HUES6 (cell line): Measurements from ENCODE around the gene DDX25.

Source experiments
- H3K27ac ChIP-seq: 2 replicates; pipeline ENCODE4 v1.7.0; 2013; ENCODE audit warnings: low read depth, mild to moderate bottlenecking, low read length, inconsistent platforms
- H3K27me3 ChIP-seq: 2 replicates; pipeline ENCODE4 v1.6.1; 2013; ENCODE audit warnings: low read length; ENCODE audit not compliant: control insufficient read depth, insufficient read depth
- H3K36me3 ChIP-seq: 2 replicates; pipeline ENCODE4 v1.6.1; 2013; ENCODE audit warnings: low read length; ENCODE audit not compliant: control insufficient read depth, insufficient read depth
- H3K4me1 ChIP-seq: 2 replicates; pipeline ENCODE4 v1.6.1; 2013; ENCODE audit warnings: low read length; ENCODE audit not compliant: control insufficient read depth, insufficient read depth
- H3K4me3 ChIP-seq: 2 replicates; pipeline ENCODE4 v1.5.1; 2013; ENCODE audit warnings: low read depth, low read length
- H3K9ac ChIP-seq: one replicate; pipeline ENCODE4 v1.6.1; 2013; ENCODE audit warnings: mild to moderate bottlenecking, low read length
- H3K9me3 ChIP-seq: 2 replicates; pipeline ENCODE4 v1.6.1; 2013; ENCODE audit warnings: low read depth, low read length; ENCODE audit not compliant: control insufficient read depth, insufficient read depth

The DDX25 gene

DNA sequence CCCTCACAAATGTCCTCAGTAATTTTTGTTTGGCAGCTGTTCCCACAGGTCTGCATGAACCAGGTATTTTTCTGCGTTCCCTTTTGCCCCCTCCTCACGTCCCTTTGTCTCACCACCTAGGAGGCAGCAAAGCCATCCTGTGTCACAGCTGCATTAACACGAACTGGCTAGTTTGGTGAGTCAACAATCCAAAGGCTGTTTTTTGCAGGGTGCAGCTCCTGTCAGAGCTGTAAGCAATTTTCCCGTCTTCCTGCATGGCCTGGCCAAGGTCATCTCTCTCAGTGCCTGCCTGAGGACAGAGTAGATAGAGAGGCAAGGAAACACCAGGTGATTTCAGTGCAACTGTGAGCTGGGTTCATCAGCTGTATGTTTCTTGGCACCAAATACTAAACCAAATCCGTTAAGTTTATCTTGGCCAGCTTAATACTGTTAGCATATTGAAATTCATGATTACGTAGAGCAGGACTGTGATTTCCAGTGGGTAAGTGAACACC is 21.0 kb downstream of the DDX25 start:
- H3K9ac ChIP-seq: no peak overlapping the region
- no peaks in the 10 kb centered on the region for H3K9me3 ChIP-seq
- H3K27ac ChIP-seq: no peak overlapping the region

DNA sequence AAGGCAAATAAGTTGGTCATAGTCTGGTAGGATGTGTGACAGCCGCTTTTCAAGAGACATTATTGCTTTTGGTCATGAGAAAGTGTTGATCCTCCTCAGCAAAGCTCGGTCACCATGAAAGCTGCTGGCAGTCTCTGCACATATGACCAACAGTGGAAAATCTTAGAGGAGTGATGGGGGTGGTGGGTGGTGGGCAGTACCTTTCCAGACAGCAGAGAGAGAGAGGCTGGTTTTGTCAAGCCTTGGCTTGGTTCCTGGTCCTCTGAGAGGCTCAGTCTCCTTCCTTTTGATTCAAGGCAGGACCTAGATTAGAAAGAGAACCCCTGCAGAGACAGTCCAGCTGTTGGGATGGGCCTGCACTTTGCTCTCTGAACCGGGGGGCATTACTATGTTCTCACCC is 21.5 kb downstream of the DDX25 start:
- H3K36me3 ChIP-seq: no peaks in the 10 kb centered on the region
- no peak overlapping the region for H3K9ac ChIP-seq
- H3K4me3 ChIP-seq: no peak overlapping the region
- H3K9me3 ChIP-seq: no peaks in the 10 kb centered on the region
- no peak overlapping the region for H3K27ac ChIP-seq
- H3K4me1 ChIP-seq: no peaks in the 10 kb centered on the region
- H3K27me3 ChIP-seq: no peaks in the 10 kb centered on the region

More for the DNA sequence above, 21.0 kb downstream of the DDX25 start:
- Histone ChIP-seq H3K4me3 (no peak overlapping the region), H3K27me3 (no peaks in the 10 kb centered on the region), H3K36me3 (no peaks in the 10 kb centered on the region), H3K4me1 (no peaks in the 10 kb centered on the region)

DNA sequence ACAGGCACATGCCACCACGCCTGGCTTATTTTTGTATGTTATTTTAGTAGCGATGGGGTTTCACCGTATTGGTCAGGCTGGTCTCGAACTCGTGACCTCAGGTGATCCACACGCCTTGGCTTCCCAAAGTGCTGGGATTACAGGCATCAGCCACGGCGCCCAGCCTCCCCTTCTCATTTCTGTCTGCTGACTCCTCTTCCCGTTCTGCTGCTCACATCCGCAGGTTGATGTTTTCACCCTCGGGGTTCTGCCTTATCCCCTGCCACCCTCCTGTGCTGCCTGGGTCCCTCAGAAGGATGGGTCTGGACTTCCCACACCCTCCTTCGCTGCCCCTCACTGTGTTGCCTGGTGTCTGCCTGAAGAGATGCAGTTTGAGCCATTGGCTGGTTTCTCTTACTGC is 22.4 kb downstream of the DDX25 start:
- no peaks in the 10 kb centered on the region for H3K4me1 ChIP-seq
- no peaks in the 10 kb centered on the region for H3K27me3 ChIP-seq
- no peaks in the 10 kb centered on the region for H3K9me3 ChIP-seq
- H3K36me3 ChIP-seq: no peaks in the 10 kb centered on the region
- no peak overlapping the region for H3K9ac ChIP-seq
- no peak overlapping the region for H3K27ac ChIP-seq
- no peak overlapping the region for H3K4me3 ChIP-seq

DNA sequence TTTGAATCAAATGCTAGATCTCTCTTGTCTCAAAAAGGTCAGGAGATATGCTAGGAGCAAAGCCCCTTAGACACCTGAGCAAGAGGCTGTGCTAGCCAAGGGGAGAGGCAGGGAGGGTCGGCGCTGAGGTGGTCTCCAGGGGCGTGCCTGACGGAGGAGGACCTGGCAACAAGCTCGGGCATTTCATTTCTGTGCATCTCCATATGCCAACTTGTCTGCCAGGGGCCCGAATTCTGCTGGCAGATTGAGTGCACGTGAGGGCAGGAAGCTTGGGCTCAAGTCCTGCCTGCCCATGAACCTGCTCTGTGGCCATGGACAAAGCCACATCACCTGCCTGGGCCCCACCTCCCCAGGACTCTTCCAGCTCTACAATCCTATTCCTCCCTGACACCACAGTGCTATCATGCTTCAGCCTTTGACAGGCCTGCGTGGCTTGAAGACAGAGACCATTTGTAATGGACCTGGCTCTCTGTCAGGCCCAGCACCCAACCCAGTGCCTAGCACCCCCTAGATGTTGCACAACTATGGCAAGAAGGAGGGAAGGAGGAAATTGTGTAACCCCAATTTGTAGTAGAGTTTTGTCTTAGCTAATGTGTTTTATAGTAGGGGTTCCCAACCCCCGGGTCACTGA is 25.3 kb downstream of the DDX25 start:
- Histone ChIP-seq H3K27me3 (no peaks in the 10 kb centered on the region), H3K4me3 (no peak overlapping the region)

DNA sequence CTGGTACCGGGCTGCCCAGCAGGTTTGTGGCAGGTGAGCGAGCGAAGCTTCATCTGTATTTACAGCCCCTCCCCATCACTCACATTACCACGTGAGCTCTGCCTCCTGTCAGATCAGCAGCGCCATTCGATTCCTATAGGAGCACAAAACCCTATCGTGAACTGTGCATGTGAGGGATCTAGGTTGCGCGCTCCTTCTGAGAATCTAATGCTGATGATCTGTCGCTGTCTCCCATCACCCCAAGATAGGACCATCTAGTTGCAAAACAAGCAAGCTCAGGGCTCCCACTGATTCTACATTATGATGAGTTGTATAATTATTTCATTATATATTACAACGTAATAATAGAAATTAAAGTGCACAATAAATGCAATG is 25.8 kb downstream of the DDX25 start:
- H3K4me1 ChIP-seq: peaks cover 13% of the 10 kb centered on the region
- no peaks in the 10 kb centered on the region for H3K27me3 ChIP-seq
- H3K36me3 ChIP-seq: no peaks in the 10 kb centered on the region
- H3K9ac ChIP-seq: no peak overlapping the region
- H3K4me3 ChIP-seq: no peak overlapping the region
- no peaks in the 10 kb centered on the region for H3K9me3 ChIP-seq
- H3K27ac ChIP-seq: no peak overlapping the region

More for the DNA sequence above, 25.3 kb downstream of the DDX25 start:
- H3K4me1 ChIP-seq: peaks cover 13% of the 10 kb centered on the region
- no peak overlapping the region for H3K9ac ChIP-seq
- no peaks in the 10 kb centered on the region for H3K9me3 ChIP-seq
- H3K27ac ChIP-seq: no peak overlapping the region
- H3K36me3 ChIP-seq: no peaks in the 10 kb centered on the region

DNA sequence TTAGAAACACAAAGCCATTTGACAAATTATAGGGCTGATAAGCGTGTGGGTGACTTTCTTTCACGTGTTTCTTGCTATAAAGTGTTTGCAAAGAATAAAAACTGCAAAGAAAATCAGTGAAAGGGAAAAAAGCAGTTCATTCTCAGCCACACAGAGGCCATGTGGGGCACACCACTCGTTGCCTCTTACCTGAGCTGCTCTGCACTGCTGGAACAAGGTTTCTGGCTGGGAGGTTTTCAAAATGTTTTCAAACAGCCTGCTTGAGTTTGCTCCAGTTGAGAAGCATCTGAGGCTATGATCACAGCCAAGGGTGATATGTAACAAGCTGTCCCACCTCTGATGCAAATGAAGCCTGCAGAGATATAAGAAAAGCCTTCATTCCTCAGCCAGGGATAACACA is 26.8 kb downstream of the DDX25 start:
- Histone ChIP-seq H3K4me3 (no peak overlapping the region), H3K9me3 (no peaks in the 10 kb centered on the region), H3K4me1 (peaks cover 13% of the 10 kb centered on the region), H3K27ac (no peak overlapping the region), H3K36me3 (no peaks in the 10 kb centered on the region), H3K9ac (no peak overlapping the region), H3K27me3 (no peaks in the 10 kb centered on the region)

DNA sequence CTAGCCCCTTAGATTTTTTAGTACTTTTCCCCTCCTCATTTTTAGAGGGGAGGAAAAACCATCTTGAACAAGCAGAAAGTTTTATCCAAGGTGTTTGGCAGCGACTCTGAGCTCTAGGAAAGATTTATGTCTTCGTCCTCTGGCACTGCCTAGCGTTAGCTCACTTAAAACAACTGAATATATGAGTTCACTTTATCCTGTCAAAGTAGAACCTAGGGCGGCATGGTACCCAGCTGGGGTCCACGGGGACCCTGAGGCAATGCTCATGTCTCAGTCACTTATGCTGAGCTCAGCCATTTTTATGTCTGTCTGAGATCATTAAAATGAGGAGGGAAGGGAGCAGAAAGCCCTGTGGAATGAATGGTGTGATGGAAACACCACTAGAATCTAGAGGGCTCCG is 27.4 kb downstream of the DDX25 start:
- no peaks in the 10 kb centered on the region for H3K27me3 ChIP-seq

DNA sequence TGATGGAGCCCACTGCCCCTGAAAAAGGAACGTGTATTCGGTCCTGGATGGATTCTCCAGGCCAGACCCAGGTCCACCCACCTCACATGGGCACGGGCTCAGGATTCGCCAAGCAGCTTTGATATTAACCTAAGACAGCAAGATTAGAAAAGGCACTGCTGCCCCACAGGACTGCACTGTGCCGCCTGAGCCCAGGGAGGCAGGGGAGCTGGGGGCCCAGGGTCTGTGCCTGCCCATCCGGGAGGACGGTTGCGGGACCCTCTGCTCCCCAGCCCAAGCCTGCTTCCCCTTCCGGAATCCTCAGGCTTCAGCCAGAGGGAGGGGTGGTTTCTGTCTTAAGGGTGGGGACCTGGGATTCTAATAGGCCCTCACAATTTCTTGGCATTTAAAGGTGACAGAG is 28.0 kb downstream of the DDX25 start:
- H3K9me3 ChIP-seq: no peaks in the 10 kb centered on the region
- H3K36me3 ChIP-seq: no peaks in the 10 kb centered on the region
- peaks cover 13% of the 10 kb centered on the region for H3K4me1 ChIP-seq
- H3K27ac ChIP-seq: no peak overlapping the region
- H3K27me3 ChIP-seq: no peaks in the 10 kb centered on the region
- no peak overlapping the region for H3K4me3 ChIP-seq
- H3K9ac ChIP-seq: no peak overlapping the region

More for the DNA sequence above, 27.4 kb downstream of the DDX25 start:
- Histone ChIP-seq H3K9me3 (no peaks in the 10 kb centered on the region), H3K4me1 (peaks cover 13% of the 10 kb centered on the region), H3K36me3 (no peaks in the 10 kb centered on the region), H3K27ac (no peak overlapping the region), H3K9ac (no peak overlapping the region), H3K4me3 (no peak overlapping the region)

DNA sequence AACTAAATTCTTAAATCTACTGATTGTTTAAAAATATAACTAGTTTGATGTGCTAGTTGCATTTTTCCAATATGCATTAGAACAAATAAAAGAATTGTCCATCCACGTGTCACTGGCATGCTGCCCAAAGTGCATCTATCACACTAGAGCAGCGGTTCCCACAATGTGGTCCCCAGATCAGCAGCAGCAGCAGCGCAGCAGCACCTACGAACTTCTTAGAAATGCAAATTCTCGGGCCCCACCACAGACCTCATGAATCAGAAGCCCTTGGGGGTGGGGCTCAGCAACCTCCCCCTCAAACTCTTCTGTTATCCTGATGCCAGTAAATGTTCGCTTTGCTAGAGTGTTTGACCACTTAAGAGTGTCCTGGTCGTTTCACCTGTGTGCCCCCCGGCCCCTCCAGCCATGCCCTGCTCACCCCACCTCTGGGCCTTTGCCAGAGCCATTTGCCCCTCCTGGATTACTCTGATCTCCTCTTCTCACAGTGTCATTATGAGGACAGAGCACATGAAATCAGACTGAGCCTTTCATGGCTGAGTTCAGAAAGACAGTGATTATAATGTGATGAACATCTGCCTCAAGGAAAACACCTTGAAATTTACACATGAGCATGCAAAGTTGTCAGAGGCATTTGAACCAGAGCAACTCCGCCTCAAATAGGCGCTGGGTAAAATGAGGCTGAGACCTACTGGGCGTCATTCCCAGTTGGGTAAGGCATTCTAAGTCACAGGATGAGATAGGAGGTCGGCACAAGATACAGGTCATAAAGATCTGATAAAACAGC is 28.9 kb downstream of the DDX25 start:
- H3K4me1 ChIP-seq: peaks cover 13% of the 10 kb centered on the region
- no peak overlapping the region for H3K9ac ChIP-seq
- no peak overlapping the region for H3K4me3 ChIP-seq
- H3K36me3 ChIP-seq: no peaks in the 10 kb centered on the region
- no peaks in the 10 kb centered on the region for H3K27me3 ChIP-seq
- H3K27ac ChIP-seq: peak overlapping the region; percentile 12; the same call in 1 of the 2 replicates
- H3K9me3 ChIP-seq: no peaks in the 10 kb centered on the region

DNA sequence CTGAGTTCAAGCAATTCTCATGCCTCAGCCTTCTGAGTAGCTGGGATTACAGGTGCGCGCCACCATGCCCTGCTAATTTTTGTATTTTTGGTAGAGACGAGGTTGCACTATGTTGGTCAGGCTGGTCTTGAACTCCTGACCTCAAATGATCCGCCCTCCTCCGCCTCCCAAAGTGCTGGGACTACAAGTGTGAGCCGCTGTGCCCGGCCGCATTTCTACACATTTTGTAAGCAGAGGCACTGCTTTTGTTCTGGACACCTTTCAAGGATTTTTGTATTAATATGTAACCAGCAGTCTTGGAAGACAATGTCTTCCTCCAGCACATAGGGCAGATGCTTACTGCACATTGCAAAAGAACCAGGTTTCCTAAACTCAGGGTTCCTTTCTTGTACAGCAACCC is 30.2 kb downstream of the DDX25 start:
- H3K4me1 ChIP-seq: peaks cover 21% of the 10 kb centered on the region
- H3K9ac ChIP-seq: no peak overlapping the region
- no peaks in the 10 kb centered on the region for H3K27me3 ChIP-seq
- no peak overlapping the region for H3K27ac ChIP-seq
- no peaks in the 10 kb centered on the region for H3K9me3 ChIP-seq
- H3K36me3 ChIP-seq: no peaks in the 10 kb centered on the region
- H3K4me3 ChIP-seq: no peak overlapping the region

DNA sequence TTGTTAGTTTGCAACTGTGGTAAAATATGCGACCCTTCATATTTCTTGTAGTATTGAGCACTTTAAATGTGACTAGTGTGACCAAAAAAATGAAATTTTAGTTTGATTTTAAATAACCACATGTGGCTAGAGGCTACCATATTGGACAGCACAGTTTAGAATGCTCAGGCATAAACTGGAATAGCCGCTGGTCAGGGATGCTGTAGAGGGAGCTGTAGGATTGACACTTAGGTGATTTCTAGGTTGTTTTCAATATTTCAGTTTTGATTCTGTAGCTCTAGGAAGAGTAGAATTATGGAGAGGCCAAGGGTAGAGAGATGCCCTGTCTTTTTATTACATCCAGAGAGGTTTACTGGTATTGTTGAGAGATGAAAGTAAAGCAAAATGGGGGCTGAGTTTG is 30.7 kb downstream of the DDX25 start:
- Histone ChIP-seq H3K4me1 (peaks cover 21% of the 10 kb centered on the region), H3K4me3 (no peak overlapping the region), H3K36me3 (no peaks in the 10 kb centered on the region), H3K9me3 (no peaks in the 10 kb centered on the region), H3K27me3 (no peaks in the 10 kb centered on the region), H3K9ac (no peak overlapping the region), H3K27ac (no peak overlapping the region)
